HG03442 (cell line): ENCODE results near the gene PIGT.
"Not testable (repeated sequence)": the region's sequence is repeated elsewhere in the genome, so short reads cannot be mapped to it uniquely, and the experiment has no call there.

ENCODE experiments used
- ATAC-seq: cut with Tn5 transposase; IDR thresholded peaks from one replicate; pipeline ENCODE4 v1.9.1; 2021; ENCODE audit warnings: mild to moderate bottlenecking, moderate library complexity; ENCODE audit not compliant: unreplicated experiment

The PIGT gene

GRCh38 chr20:45462711-45463509 lies 47.0 kb downstream of the PIGT start:
- ATAC-seq: no peak

- no peak for ATAC-seq
Observed at GRCh38 chr20:45463709-45464108, 47.8 kb downstream of the PIGT start.

- ATAC-seq: no peak
Observed at GRCh38 chr20:45465491-45466266, 49.7 kb downstream of the PIGT start.

GRCh38 chr20:45467172-45467571 lies 51.2 kb downstream of the PIGT start:
- ATAC-seq: no peak

- ATAC-seq: no peak
Observed at GRCh38 chr20:45467861-45468260, 51.9 kb downstream of the PIGT start.

GRCh38 chr20:45469336-45470261 lies 53.7 kb downstream of the PIGT start, which contains the start of gene WFDC2:
Gene WFDC2, plus strand, starts transcription at chr20:45469753. Its CDS starts 29 bp downstream, at chr20:45469782.
- no peak for ATAC-seq

- ATAC-seq: no peak
Observed at GRCh38 chr20:45470262-45470931, 54.5 kb downstream of the PIGT start.

GRCh38 chr20:45470937-45471336 lies 55.0 kb downstream of the PIGT start:
- ATAC-seq: no peak

GRCh38 chr20:45472286-45472685 lies 56.3 kb downstream of the PIGT start:
- not testable (repeated sequence) for ATAC-seq
